Kidney (tissue), 22 donors: Measurements from ENCODE around the gene ZC3H6. TPM values are rescaled to one million over a fixed set of nuclear protein-coding genes. Genes with fewer than 3 reads are reported as not detected.

ENCODE experiments used
- DNase-seq, 5 donors: peaks; one replicate each; pipeline ENCODE4 v3.0.0-alpha.2; 2013 to 2020
- FAIRE-seq: peaks from 2 replicates; lab custom pipeline; 2012; peaks lifted over from hg19 to GRCh38; lab: Jason Lieb, UNC
- H3K27ac ChIP-seq, 2 donors: one replicate each; pipeline ENCODE4 v1.7.0; 2013; ENCODE audit warnings: low read depth in 2 of 2, low read length in 2 of 2, inconsistent platforms in 1 of 2
- H3K27me3 ChIP-seq: one replicate; pipeline ENCODE4 v1.7.1; 2013; ENCODE audit warnings: low read length, inconsistent platforms; ENCODE audit not compliant: control insufficient read depth, insufficient read depth
- H3K36me3 ChIP-seq, 3 donors: one replicate each; pipeline versions ENCODE4 v1.7.0 to v1.7.1; 2013; ENCODE audit warnings: low read length in 3 of 3, control low read depth in 1 of 3, inconsistent platforms in 1 of 3; ENCODE audit not compliant: insufficient read depth in 3 of 3, control insufficient read depth in 2 of 3
- H3K4me1 ChIP-seq, 3 donors: one replicate each; pipeline versions ENCODE4 v1.7.0 to v1.7.1; 2013; ENCODE audit warnings: low read length in 3 of 3, inconsistent platforms in 1 of 3, low read depth in 1 of 3; ENCODE audit not compliant: control insufficient read depth in 2 of 3, insufficient read depth in 2 of 3
- H3K4me3 ChIP-seq, 3 donors: one replicate each; pipeline versions ENCODE4 v1.7.0 to v1.8.1; 2013; ENCODE audit warnings: low read length in 3 of 3, control low read depth in 1 of 3, inconsistent platforms in 1 of 3
- H3K9ac ChIP-seq, 3 donors: one replicate each; pipeline versions ENCODE4 v1.7.0 to v1.7.1; 2013; ENCODE audit warnings: low read length in 3 of 3, control low read depth in 1 of 3, inconsistent platforms in 1 of 3
- H3K9me3 ChIP-seq, 3 donors: one replicate each; pipeline versions ENCODE4 v1.7.0 to v1.7.1; 2013; ENCODE audit warnings: low read length in 3 of 3, control low read depth in 1 of 3, inconsistent platforms in 1 of 3; ENCODE audit not compliant: control insufficient read depth in 2 of 3, insufficient read depth in 1 of 3
- intact Hi-C: fragments of 100-400 bp; cut with DNase I; formaldehyde crosslinking; loops from one replicate; pipeline ENCODE4 v1.11.1; 2022
- long read RNA-seq, 10 donors: library from polyadenylated mRNA in 1 of 10; unstranded in 1 of 10; transcript quantifications; one replicate each; pipeline ENCODE4 v2.0.0 and lab custom pipeline, GENCODE V29; 2021 to 2026
- polyA plus RNA-seq: library from polyadenylated mRNA; stranded (reverse); fragments of 350-450 nt; fragmentation: Illumina TruSeq; extraction: RNeasy Lipid Tissue Mini Kit (QIAGEN cat#74804); gene quantifications from one replicate; pipeline ENCODE4 v1.2.3, GENCODE V29; 2014; ENCODE audit warnings: low read depth, low replicate concordance; ENCODE audit not compliant: insufficient read depth
- total RNA-seq: library from RNA; stranded (reverse); fragmentation: NEBNext Ultra II Directional; extraction: Animal tissue kit (Norgen Biotek cat#: 25700); gene quantifications from one replicate; pipeline ENCODE4 v1.2.1, GENCODE V29; 2021
- TF ChIP-seq, protein P1 (sequence below): IDR thresholded peaks from 3 replicates; pipeline ENCODE4 v1.5.1; 2012; ENCODE audit warnings: mild to moderate bottlenecking, moderate library complexity, borderline replicate concordance; ENCODE audit not compliant: insufficient read depth; ENCODE audit errors: extremely low read depth
- donor health status: control.
- donor health status: control.
- donor health status: control.
- donor health status: control.
- donor health status: control.
- donor health status: DM: yes; HTN: yes; CAD: no.
- donor health status: Normal renal cell carcinoma (clear cell type).

Gene ZC3H6, protein sequence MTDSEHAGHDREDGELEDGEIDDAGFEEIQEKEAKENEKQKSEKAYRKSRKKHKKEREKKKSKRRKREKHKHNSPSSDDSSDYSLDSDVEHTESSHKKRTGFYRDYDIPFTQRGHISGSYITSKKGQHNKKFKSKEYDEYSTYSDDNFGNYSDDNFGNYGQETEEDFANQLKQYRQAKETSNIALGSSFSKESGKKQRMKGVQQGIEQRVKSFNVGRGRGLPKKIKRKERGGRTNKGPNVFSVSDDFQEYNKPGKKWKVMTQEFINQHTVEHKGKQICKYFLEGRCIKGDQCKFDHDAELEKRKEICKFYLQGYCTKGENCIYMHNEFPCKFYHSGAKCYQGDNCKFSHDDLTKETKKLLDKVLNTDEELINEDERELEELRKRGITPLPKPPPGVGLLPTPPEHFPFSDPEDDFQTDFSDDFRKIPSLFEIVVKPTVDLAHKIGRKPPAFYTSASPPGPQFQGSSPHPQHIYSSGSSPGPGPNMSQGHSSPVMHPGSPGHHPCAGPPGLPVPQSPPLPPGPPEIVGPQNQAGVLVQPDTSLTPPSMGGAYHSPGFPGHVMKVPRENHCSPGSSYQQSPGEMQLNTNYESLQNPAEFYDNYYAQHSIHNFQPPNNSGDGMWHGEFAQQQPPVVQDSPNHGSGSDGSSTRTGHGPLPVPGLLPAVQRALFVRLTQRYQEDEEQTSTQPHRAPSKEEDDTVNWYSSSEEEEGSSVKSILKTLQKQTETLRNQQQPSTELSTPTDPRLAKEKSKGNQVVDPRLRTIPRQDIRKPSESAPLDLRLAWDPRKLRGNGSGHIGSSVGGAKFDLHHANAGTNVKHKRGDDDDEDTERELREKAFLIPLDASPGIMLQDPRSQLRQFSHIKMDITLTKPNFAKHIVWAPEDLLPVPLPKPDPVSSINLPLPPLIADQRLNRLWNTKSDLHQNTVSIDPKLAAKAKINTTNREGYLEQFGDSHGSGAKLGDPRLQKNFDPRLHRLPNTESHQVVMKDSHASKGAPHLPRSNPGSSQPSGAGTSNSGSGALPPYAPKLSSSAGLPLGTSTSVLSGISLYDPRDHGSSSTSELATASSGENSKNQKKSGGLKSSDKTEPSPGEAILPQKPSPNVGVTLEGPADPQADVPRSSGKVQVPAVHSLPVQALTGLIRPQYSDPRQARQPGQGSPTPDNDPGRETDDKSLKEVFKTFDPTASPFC
- total RNA-seq (17.1 TPM), polyA plus RNA-seq (1.4 TPM)
- long read RNA-seq, donor 1: 0 reads
- long read RNA-seq, donor 2, partial matches to known transcripts: 5 of 5 reads
- long read RNA-seq, donor 2, other reads (novel, unspliced or antisense): 0 of 5 reads
- long read RNA-seq, donor 3: 0 reads
- long read RNA-seq, donor 4, full-length matches to known transcripts: 1 of 1 reads
- long read RNA-seq, donor 4, partial matches to known transcripts: 0 of 1 reads
- long read RNA-seq, donor 4, other reads (novel, unspliced or antisense): 0 of 1 reads
- long read RNA-seq, donor 5: 0 reads
- long read RNA-seq, donor 6, partial matches to known transcripts: 25 of 26 reads
- long read RNA-seq, donor 6, other reads (novel, unspliced or antisense): 0 of 26 reads
- long read RNA-seq, donor 7, partial matches to known transcripts: 6 of 10 reads
- long read RNA-seq, donor 7, other reads (novel, unspliced or antisense): 4 of 10 reads
- long read RNA-seq, donor 8: 0 reads
- long read RNA-seq, donor 9, partial matches to known transcripts: 6 of 6 reads
- long read RNA-seq, donor 9, other reads (novel, unspliced or antisense): 0 of 6 reads
- long read RNA-seq, donor 10, partial matches to known transcripts: 0 of 1 reads
- long read RNA-seq, donor 10, other reads (novel, unspliced or antisense): 0 of 1 reads

DNA sequence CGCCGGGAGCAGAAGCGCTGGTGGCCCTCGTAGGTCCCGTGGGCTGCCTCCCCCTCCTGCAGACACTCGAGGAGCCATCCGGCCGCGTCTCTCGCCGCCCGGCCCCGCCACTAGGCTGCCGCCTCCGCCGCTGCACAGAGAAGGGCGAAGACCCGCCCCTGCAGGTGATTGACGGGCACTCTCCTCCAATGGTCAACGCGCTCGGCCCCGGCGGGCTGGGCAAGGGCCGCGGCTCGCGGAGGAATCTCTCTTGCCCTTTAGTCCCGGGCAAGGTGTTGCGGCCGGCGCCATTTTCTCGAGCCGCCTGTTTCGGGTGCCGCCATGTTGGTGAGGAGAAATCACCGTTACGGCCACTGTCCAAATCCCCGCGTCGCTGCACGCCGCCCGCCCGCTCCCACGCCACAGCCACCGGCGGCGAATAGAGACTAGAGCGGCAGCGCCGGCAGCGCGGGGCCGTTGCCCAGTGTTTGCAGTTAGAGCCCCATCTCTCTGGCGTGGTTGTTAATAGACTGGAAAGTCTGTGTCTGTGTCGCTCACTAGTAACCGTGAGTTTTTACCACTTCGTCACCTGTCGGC, at the start of gene ZC3H6:
TSS of gene ZC3H6 (plus strand) at position 287 of the 576 bp plus-strand sequence. CDS start 398 bp downstream, outside the sequence.
- peak; percentile 99 to 100 (median 99) for DNase-seq
- TF ChIP-seq, protein P1, sequence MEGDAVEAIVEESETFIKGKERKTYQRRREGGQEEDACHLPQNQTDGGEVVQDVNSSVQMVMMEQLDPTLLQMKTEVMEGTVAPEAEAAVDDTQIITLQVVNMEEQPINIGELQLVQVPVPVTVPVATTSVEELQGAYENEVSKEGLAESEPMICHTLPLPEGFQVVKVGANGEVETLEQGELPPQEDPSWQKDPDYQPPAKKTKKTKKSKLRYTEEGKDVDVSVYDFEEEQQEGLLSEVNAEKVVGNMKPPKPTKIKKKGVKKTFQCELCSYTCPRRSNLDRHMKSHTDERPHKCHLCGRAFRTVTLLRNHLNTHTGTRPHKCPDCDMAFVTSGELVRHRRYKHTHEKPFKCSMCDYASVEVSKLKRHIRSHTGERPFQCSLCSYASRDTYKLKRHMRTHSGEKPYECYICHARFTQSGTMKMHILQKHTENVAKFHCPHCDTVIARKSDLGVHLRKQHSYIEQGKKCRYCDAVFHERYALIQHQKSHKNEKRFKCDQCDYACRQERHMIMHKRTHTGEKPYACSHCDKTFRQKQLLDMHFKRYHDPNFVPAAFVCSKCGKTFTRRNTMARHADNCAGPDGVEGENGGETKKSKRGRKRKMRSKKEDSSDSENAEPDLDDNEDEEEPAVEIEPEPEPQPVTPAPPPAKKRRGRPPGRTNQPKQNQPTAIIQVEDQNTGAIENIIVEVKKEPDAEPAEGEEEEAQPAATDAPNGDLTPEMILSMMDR: peak; percentile 35
- peak within 1 kb of the TSS; percentile 100 for H3K27ac ChIP-seq
- H3K4me3 ChIP-seq: peak within 1 kb of the TSS; percentile 88 to 94 (median 91)
- H3K4me1 ChIP-seq: no peaks in the 10 kb centered on the region
- no peaks in the 10 kb centered on the region for H3K36me3 ChIP-seq
- peak within 1 kb of the TSS; percentile 87 to 100 (median 100) for H3K9ac ChIP-seq
- peak; percentile 17 for FAIRE-seq
- no peaks in the 10 kb centered on the region for H3K9me3 ChIP-seq
- no peaks in the 10 kb centered on the region for H3K27me3 ChIP-seq
- intact Hi-C loops: no loop called here

DNA sequence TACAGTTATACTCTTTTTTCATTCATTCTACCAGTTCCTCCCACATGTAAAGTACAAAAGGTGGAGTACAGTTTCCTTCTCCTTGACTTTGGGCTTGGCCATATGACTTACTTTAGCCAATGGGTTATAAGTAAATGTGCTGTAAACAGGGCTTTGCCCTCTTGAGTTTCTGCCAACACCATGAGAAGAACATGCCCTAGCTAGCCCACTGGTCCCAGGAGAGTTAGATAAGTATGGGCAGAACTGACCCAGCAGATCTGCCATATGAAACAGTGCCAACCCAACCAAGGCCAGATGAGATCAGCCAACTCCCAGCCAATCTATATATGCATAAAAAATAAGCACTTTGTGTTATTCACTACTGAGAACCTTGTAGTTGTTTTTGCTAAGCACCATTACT, 46.0 kb upstream of the ZC3H6 start:
- intact Hi-C loops: no loop called here
- no peak for FAIRE-seq

More for the DNA sequence above, 46.0 kb upstream of the ZC3H6 start:
- Histone ChIP-seq H3K4me1 (no peaks in the 10 kb centered on the region), H3K9me3 (no peaks in the 10 kb centered on the region), H3K9ac (no peak overlapping the region), H3K27ac (no peak overlapping the region), H3K27me3 (no peaks in the 10 kb centered on the region), H3K36me3 (peaks cover 0 to 3% (median 0%) of the 10 kb centered on the region in 3 donors), H3K4me3 (no peak overlapping the region)
- no peak for DNase-seq
- TF ChIP-seq, protein P1: no peak
